HG03103 (cell line): ENCODE data around the gene CEBPG.

Experiments
- ATAC-seq: cut with Tn5 transposase; IDR thresholded peaks from one replicate; pipeline ENCODE4 v1.9.1; 2021; ENCODE audit warnings: low read depth; ENCODE audit not compliant: unreplicated experiment

The CEBPG gene

DNA sequence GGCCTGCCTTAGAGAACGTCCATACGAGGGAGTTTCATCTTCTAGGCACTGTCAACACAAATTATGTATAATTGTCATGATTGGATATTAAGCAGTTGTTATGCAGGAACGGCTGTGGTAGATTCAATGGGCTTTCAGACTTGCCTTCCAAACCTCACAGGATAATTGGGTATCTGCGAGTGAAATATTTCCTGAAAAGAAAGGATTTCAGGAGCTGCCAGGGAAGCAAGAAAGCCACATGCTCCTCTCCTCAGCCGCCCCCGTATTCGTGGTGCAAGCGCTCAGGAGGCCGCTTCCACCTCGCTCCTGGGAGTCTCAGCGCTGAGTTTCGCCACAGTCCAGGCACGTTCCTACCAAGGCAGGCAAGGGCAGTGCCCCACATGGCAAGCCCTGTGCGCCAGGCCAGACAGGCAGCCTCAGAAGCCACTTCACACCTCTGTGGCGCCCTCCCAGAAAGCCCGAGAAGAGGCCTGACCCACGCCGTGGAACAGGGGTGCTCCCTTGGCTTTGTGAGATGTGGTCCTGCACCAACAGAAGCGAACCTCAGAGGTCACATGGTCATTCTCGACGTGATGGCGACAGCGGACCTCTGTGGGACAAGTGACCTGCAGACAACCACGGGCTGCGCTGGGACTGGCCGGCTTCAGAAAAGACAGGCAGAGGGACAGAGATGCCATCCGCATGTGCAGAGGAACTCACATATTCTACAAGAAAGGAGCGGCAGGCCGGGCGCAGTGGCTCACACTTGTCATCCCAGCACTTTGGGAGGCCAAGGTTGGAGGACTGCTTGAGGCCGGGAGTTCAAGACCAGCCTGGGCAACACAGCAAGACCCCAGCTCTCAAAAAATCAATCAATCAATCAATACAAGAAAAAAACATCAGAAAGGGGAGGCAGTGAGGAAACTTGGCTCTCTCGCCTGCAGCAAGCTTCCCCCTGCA lies 41.4 kb downstream of the CEBPG start:
- ATAC-seq: no peak

DNA sequence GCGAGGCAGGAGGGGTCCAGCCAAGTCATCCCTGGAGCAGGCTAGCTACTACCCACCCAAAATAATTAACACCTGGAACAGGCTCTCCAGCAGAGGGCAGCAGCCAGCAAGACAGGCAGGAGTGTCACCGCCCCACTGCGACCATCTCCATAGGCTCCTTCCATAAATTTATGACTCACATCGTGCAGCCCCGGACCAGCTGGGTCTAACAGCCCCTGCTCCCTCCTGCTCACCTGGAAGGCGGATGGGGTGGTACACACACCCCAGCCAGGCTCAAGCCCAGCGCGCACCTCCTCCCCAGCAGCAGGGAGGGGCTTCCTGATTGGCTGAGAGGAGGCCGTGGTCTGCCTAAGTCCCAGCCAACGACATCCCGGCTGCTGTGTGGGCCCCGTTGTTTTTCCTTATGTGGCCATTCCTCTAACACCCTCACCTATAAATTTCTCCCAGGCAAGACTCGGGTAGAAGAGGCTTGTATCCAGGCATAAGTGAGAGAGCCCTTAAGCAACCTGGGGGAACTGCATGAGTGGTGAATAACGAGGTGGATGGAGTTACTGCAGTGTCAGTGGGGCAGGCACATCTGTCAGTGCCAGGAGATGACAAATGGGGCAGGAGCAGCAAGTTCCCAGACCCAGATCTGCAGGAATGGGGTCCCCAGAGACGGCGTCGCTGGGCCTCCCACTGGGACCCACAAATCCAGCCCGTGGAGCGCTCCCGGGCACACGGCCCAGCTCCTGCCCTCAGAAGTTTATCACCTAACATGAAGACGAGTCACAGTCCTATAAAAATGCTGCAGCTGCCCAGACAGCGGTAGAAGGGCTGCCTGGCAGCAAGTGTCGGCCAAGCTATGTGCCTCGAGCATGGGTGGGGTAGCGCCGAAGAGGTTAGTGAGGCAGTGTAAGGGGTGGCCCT lies 43.1 kb downstream of the CEBPG start:
- ATAC-seq: peak; percentile 54

DNA sequence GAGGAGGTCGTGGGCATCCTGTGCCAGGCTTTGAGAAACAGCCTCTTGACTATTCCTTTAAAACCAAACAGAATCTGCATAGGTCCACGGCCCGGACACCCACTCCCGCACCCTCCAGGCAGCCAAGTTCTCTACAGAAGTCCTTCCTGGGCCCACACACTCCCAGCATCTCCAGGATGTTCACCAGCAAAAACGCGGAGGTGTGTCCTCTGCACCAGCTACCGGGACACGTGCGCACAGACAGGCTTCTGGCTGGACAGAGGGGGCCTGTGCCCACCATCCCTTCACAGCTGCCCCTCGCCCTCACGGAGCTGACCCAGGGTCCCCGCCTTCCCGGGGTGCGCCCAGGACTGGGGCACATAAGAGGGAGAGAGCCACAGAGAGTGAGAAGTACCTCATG lies 44.2 kb downstream of the CEBPG start:
- no peak for ATAC-seq

DNA sequence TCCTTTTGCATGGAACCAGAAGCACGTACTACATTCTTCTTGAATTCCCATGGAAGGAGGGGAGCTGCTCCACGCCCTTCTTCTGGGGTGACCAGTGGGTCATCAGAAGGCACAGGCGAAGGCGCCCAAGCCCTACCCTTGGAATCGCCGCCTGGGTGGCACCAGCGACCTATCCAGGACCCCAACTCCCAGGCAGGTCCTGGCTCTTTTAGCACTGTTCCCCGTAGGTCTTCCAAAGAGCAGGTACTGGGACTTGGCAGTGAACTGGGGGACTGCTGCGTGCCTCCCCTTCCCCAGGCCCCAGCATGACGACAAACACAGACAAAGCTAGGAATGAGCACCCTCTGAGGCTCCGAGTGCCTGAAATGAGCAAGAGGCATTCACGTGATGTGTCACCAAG lies 45.0 kb downstream of the CEBPG start:
- ATAC-seq: no peak

DNA sequence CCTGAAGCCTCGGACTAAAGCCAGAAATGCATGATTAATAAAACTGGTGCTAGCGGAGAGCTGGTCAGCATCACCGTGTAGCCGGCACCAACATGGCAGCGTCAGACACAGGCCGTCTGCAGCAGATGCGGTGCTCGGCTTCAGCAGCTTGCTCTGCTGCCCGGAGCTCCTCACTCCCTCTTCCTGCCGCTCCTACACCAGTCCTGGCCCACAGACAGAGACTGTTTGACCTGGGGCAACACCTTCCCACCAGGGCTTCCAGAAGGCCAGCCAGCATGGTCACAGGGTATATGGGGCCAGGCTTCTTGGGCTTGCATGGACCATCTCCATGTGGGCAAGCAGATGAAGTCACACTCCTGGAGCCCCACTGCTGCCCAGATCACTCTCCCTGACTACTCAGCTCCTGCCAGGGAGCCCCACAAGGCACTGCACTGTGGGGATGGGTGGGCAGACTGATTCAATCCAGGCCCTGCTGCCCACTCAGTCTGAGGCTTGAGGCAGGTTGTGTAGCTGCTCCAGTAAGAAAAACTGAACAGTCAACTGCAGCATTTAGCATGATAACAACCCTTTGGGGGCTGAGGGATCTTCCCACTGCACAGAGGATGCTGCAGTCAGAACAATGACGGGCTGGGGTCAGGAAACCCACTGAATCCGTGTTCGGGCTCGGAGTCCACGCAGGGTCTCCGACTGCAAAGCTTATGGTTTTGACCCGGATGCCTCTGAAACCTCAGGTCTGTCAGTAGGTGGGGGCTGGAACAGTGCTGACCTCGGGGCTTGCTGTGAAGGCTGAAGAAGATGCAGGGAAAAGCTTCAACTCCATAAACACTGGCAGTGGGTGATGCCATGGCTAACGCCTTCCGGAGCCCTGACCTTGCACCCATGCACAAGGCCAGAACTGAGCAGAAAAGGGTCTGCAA lies 45.6 kb downstream of the CEBPG start:
- no peak for ATAC-seq

DNA sequence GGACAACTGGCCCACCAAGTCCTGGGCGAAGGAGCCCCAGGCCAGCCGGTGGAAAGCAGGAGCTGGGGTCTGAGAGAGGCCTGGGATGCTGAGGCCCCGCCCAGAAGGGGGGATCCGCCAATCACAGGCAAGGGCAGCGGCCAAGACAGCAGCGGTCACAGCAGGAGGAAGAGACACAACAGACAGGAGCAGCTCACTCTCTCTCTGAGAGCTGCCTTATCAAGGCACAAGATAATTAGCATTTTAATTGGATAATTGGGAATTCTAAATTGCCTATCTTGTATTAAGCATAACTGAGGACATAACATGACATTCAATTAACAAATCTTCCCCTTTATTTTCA lies 46.2 kb downstream of the CEBPG start:
- ATAC-seq: no peak

DNA sequence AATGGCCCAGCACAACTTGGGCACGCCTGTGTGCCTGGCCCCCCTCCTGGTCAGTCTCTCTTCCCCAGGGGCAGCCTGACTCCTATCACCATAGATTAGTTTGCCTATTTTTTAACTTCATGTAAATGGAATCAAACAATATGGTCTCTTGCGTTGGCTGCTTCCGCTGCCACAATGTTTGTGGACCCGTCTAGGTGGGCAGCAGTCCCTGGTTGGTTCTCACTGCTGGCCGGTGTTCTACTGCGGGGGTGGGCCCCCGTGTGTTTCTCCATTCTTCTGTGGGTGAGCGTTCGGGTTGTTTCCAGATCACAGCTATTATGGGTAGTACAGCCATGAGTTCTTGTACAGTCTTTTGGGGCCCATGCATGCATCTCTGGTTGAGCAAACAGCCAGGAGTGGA lies 47.3 kb downstream of the CEBPG start:
- ATAC-seq: no peak

DNA sequence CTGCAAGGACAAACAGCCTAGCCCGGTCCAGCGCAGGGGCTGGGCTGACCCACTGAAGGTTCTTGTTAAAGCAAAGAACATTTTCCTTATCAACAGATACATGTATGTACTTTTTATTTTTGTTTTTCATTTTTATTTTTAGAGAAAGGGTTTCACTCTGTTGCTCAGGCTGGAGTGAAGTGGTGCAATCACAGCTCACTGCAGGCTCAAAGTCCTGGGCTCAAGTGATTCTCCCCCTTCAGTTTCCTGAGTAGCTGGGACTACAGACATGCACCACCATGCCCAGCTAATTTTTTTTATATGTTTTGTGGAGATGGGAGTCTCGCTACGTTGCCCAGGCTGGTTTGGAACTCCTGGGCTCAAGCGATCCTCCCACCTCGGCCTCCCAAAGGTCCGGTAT lies 47.9 kb downstream of the CEBPG start:
- no peak for ATAC-seq

DNA sequence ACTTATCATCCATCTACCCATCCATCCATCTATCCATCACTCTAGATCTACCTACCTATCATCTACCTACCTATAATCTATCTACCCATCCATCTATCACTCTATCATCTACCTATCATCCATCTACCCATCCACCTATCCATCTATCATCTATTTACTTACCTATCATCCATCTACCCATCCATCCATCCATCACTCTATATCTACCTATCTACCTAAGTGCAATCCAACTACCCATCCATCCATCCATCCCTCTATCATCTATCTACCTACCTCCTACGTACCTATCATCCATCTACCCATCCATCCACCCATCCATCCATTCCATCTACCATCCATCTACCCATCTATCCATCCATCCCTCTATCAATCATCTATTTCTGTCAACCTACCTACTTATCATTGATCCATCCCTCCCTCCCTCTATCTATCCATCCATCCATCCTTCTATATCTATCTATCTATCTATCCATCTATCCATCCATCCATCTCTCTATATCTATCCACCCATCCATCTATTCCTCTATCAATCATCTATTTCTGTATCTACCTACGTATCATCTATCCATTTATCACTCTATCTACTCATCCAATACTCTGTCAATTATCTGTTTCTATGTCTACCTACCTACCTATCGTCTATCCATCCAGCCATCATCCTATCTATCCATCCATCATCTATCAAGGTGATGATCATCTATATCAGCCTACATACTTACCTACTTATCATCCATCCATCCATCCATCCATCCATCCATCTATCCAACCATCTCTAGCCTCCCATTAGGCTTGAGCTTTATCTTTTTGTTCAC lies 49.1 kb downstream of the CEBPG start:
- ATAC-seq: no peak

DNA sequence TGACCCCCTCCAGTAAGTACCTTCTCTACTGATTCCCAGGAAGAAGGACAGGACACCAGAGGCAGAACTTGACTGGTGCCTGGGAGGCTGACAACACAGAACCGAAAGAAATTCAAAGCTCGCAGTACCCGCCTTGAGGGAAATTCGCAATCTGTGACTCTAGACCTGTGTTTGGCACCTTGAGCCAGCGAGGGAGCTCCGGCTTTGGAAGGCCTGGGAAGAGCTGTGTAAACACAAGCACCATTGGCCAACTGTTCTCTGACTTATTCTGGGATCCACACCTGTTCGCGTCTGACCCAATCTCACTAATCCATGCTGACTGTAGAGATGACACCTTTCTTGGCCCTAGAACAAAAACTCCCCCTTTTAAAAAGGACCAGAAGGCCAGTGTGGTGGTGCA lies 50.7 kb downstream of the CEBPG start:
- no peak for ATAC-seq

DNA sequence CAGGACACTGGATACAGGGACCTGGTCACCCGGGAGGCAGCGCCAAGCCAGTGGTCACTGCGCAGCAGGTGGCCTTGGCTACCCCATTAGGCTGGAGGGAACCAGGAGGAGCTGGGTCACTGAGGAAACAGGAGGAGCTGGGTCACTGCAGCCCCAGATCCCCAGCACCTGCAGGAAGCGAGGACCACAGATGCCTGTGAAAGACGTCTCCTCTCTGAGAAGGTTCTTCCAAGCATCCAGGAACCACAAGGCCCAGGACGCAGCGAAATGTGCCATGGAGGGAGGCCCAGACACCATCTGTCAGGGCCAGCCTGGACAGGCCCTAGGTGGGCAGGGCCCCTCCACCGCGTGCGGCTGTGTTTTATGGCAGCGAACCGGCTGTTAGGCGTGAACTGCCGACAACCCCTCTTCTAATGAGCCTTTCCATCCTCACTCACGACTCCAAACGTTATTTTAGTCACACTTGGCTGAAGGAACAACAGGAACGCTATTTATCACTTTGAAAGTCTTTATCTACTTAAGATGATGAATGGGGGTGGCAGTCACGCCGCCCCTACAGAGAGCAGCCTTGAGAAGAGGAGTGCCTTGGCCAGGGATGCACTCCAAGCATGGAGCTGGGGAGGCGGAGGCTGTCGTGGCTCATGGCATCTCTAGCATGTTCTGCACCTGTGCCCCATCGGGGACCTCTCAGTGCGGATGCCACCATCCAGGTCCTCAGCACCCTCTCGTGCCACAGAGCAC lies 53.3 kb downstream of the CEBPG start:
- no peak for ATAC-seq

DNA sequence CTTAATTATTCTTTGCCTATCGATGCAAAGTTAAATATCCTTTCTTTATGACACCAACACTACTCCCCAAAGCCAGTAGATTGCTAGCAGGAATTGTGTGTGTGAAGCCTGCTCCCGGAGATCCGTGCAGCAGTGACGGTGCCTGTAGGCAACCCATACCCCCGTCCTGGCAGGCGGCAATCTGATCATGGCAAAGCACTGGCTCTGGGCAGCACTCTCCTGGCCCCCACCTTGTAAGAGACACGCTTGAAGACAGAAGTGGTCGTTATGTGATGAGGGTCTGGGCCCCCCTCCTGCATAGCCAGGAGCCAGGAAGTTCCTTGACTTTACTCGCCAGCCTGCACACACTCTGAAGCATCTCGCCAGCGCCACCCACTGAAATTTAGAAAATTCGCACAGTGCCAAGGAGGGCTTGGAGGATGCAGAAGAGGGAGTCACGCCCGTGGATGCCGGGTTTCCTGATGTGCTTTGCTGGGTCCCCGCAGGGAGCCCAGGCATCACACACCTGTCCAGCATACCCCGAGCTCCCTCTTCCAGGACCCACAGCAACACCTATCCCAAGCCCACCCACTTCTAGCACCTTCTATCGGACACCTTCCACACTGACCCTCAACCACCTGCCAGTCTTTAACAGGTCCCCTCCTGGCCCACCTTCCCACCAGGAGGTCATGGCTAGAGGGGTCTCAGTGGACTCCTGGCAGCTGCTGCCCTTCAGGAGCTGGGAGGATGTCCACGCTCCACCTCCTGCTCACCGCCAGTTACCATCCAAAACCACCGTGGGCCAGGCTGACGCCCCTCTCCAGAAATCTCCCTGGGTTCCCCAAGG lies 54.5 kb downstream of the CEBPG start:
- ATAC-seq: no peak

DNA sequence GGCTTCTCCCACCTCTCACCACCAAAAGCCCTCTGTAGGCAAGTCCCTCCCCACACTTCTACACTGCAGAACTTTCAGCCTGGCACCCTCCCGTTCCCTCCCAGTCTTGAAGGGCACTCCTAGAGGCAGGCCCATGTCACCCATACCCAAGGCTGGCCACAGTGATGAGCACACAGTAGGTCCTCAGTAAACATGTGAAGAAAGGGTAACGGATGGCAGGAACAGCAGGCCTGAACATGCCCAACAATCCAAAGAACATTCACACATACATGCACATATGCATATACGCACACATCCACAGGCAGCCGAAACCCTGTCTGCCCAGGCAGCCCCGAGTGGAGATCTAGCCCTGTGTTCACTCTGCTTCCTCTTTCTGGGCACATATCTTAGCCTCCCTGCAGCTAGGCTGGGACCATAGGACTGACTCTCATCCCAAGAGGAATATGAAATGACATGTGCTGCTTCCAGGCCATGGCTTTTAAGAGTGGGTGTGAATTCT lies 55.2 kb downstream of the CEBPG start:
- no peak for ATAC-seq

DNA sequence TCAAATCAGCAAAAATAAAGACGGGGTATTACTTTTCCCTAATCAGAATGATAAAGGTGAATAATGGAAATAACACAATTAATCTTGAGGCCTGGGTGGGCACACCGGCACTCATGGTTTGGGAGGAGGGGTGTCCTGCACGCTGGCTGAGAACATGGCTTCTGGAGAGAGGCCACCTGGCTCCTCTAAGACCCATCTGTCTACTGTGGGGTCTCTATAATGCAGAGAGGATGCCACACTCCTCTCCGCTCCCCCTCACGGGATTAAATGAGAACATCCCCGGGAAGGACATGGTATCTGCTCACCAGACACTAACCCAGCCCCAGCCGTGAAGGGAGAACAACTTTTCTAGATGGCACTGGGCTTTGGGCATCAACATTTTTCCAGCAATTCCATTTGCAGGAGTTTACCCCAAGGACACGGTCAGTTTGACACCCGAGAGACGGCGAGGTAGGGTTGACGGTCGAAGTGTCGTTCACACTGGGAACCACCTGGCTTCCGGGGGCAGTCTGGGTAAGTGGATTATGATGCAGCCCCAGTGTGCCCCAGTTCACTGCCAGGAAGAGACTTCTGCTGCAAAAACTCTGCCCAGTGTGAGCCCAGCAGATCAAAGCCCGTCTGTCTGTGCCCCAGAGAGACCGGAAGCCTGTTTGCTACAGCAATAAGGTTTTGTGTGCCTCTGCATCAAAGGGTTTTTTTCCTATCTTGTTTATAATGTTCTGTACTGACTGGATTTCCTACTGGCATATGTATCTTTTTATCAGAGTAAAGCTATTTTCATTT lies 56.6 kb downstream of the CEBPG start:
- ATAC-seq: no peak

DNA sequence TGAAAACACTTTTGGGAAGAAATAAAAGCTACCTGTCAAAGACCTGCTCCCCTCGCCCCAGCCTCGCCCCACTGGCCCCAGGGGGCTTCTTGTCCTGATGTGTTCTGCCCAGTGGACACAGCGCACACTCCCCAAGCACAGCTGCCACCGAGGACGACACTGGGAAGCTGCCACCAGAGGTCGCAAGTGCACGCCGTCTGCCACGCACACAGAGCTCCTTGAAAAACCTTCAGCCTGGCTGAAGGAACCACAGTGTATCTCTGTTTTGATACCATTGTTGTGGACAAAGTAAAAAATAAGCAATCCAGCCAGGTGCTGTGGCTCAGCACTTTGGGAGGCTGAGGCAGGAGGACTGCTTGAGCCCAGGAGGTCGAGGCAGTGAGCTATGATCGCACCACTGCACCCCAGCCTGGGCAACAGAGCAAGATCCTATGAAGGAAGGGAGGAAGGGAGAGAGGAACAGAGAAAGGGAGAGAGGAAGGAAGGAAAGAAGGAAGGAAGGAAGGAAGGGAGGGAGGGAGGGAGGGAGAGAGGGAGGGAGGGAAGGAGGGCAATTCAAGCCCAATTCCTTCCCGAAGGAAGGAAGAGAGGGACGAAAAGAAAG lies 57.3 kb downstream of the CEBPG start:
- no peak for ATAC-seq

DNA sequence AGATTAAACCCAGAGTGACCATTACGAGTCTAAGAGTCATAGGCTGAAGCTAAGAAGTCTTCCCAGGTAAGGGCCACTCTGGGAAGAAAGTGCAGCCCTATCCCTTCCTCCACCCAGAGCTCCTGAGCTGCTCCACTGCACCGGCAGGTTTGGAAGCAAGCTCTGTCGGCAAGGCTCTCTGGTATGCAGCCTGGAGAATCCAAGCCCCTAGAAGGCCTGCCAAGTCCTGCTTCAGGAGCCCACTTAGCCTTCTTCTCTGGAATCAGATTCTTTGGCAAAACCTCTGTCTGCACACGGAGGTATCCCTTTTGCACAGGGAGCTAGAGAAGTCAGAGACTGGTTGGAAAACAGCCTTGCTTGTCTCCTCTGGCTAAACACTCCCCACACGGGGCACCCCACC lies 58.5 kb downstream of the CEBPG start:
- no peak for ATAC-seq
